Activated CD8-positive, alpha-beta T cell treated with anti-CD3 and anti-CD28 coated beads for 36 hours (primary cell): ENCODE results near the gene ASTN1. TPM values are rescaled to one million over a fixed set of nuclear protein-coding genes. Genes with fewer than 3 reads are reported as not detected.

Experiments
- ATAC-seq: fragments of 200-7000 bp; cut with Tn5 transposase; one replicate; pipeline ENCODE4 v1.10.0; 2021; ENCODE audit warnings: mild to moderate bottlenecking, moderate library complexity
- CTCF ChIA-PET: fragments of 350-600 bp; sonication (Branson Sonifier 250); formaldehyde crosslinking; loops from one replicate; lab custom pipeline; 2021; ENCODE audit warnings: antibody characterized with exemption; lab: Charles Lee
- POLR2A ChIA-PET: fragments of 350-600 bp; sonication (Branson Sonifier 250); formaldehyde crosslinking; loops from one replicate; lab custom pipeline; 2021; ENCODE audit warnings: antibody characterized with exemption; lab: Charles Lee
- DNase-seq: peaks from one replicate; pipeline ENCODE4 v3.0.0-alpha.2; 2020
- H3K27ac Mint-ChIP-seq: one replicate; pipeline ENCODE4 v1.8.0; 2021; ENCODE audit warnings: mild to moderate bottlenecking, mixed read lengths
- H3K27me3 Mint-ChIP-seq: one replicate; pipeline ENCODE4 v1.8.0; 2021; ENCODE audit warnings: mixed read lengths
- H3K36me3 Mint-ChIP-seq: one replicate; pipeline ENCODE4 v1.8.0; 2021; ENCODE audit warnings: low read depth, mixed read lengths
- H3K4me1 Mint-ChIP-seq: one replicate; pipeline ENCODE4 v1.8.0; 2021; ENCODE audit warnings: low read depth, mixed read lengths
- H3K4me3 Mint-ChIP-seq: one replicate; pipeline ENCODE4 v1.8.0; 2021; ENCODE audit warnings: mild to moderate bottlenecking, moderate library complexity, mixed read lengths
- H3K9me3 Mint-ChIP-seq: one replicate; pipeline ENCODE4 v1.8.0; 2021; ENCODE audit warnings: mixed read lengths
- intact Hi-C: fragments of 100-400 bp; cut with micrococcal nuclease; formaldehyde crosslinking; loops from one replicate; pipeline ENCODE4 v1.10.0; 2022
- total RNA-seq, 2 experiments: library from RNA; stranded (reverse); gene quantifications; one replicate each; pipeline ENCODE4 v1.2.3, GENCODE V29; 2021
- TF ChIP-seq, protein P1 (sequence below): fragments of 200-600 bp; IDR thresholded peaks from one replicate; pipeline ENCODE4 v1.8.0; 2022; ENCODE audit warnings: antibody characterized with exemption, mild to moderate bottlenecking

Gene ASTN1
- total RNA-seq, 2 experiments from 2014 or later = not detected

DNA sequence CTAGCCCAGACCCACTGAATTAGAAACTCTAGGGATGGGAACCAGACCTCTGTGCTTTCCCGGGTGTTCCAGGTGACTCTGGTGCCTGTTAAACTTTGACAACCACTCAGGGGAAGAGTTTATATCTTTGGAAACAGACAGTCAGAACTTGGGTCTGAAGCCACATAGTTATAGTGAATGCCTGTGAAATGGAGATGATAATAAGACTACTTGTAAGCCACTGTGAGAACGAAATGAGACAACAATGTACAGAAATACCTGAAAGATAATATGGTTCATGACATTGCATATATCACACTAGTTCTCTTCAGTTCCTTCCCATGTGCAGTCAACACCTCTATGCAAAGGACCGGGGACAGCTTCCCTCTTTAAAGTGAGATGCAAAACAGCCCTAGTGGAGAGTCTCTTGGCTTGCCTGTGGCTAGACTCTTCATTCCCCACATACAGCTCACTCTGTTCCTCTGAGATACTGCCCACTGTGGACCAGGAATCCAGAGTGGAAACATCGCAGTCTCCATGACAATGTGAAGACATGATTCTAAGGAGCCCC, 287.5 kb downstream of the ASTN1 start:
- CTCF ChIA-PET = no interaction called here
- H3K27ac Mint-ChIP-seq = no peak overlapping the region
- TF ChIP-seq, protein P1, sequence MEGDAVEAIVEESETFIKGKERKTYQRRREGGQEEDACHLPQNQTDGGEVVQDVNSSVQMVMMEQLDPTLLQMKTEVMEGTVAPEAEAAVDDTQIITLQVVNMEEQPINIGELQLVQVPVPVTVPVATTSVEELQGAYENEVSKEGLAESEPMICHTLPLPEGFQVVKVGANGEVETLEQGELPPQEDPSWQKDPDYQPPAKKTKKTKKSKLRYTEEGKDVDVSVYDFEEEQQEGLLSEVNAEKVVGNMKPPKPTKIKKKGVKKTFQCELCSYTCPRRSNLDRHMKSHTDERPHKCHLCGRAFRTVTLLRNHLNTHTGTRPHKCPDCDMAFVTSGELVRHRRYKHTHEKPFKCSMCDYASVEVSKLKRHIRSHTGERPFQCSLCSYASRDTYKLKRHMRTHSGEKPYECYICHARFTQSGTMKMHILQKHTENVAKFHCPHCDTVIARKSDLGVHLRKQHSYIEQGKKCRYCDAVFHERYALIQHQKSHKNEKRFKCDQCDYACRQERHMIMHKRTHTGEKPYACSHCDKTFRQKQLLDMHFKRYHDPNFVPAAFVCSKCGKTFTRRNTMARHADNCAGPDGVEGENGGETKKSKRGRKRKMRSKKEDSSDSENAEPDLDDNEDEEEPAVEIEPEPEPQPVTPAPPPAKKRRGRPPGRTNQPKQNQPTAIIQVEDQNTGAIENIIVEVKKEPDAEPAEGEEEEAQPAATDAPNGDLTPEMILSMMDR = no peak
- DNase-seq (no peak), ATAC-seq (no peak)
- no peaks in the 10 kb centered on the region for H3K4me1 Mint-ChIP-seq
- intact Hi-C loops = no loop called here
- no peaks in the 10 kb centered on the region for H3K36me3 Mint-ChIP-seq
- POLR2A ChIA-PET = no interaction called here
- peaks cover 3% of the 10 kb centered on the region for H3K27me3 Mint-ChIP-seq
- H3K4me3 Mint-ChIP-seq = no peak overlapping the region
- H3K9me3 Mint-ChIP-seq = no peaks in the 10 kb centered on the region

DNA sequence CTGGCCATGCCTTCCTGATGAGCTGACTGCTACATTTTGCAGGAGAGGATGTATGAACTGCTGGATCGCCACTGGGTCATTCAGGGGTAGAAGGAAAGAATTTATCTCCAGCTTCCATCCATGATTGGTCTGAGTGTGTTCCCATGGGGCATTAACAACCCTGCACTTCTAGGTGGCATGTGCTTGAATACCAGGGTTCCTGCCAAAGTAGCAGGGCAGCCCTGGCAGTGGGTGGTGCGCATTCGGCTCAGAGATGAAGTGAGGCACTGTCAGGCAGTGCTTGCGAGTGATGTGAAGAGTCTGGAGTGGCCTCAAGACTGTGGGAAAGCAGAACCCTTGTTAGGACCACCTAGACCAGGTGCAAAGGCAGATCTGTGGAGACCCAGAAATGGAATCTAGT, 294.9 kb downstream of the ASTN1 start:
- no peak overlapping the region for H3K27ac Mint-ChIP-seq
- ChIA-PET POLR2A (no interaction called here), CTCF (no interaction called here)
- no peaks in the 10 kb centered on the region for H3K36me3 Mint-ChIP-seq
- H3K9me3 Mint-ChIP-seq = peaks cover 2% of the 10 kb centered on the region
- no peak for DNase-seq
- no peaks in the 10 kb centered on the region for H3K27me3 Mint-ChIP-seq
- H3K4me1 Mint-ChIP-seq = no peaks in the 10 kb centered on the region
- intact Hi-C loops = no loop called here
- no peak overlapping the region for H3K4me3 Mint-ChIP-seq
- TF ChIP-seq, protein P1 = no peak
- ATAC-seq = no peak

DNA sequence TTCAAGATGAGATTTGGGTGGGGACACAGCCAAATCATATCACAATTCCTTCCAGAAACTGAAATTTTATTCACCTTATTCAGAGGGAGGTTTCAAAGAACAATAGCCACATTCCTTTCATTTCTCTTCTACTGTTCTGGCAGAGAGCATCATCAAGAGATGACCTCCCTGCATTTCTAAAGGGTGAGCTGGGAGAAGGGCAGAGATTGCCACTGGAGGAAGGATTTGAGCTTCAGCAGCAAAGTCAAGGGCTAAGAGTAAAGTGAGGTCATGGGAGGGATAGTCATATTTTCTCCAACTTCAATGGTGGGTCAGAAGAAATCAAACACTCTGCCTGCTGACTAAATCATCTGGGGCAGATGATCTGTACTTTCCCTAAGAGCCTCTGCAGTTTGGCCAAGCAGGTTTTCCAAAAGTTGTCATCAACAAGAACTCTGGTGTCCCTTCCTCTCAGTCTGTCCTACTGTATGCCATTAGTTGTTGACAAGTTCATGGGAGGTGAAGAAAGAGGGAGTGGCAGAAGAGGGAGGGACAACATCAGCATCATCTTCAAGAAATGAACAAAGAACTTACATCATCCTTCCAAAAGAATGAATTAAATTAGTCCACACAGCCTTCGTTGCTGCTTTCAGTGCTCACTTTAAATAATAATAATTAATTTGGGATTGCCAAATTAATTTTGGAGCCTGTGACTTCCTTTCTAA, 298.3 kb downstream of the ASTN1 start:
- Mint-ChIP-seq H3K4me1 (no peaks in the 10 kb centered on the region), H3K36me3 (no peaks in the 10 kb centered on the region), H3K9me3 (peaks cover 2% of the 10 kb centered on the region), H3K27ac (no peak overlapping the region), H3K27me3 (no peaks in the 10 kb centered on the region), H3K4me3 (no peak overlapping the region)
- DNase-seq (no peak), ATAC-seq (no peak)
- TF ChIP-seq, protein P1 = no peak
- POLR2A ChIA-PET = no interaction called here
- CTCF ChIA-PET = no interaction called here
- intact Hi-C loops = no loop called here

DNA sequence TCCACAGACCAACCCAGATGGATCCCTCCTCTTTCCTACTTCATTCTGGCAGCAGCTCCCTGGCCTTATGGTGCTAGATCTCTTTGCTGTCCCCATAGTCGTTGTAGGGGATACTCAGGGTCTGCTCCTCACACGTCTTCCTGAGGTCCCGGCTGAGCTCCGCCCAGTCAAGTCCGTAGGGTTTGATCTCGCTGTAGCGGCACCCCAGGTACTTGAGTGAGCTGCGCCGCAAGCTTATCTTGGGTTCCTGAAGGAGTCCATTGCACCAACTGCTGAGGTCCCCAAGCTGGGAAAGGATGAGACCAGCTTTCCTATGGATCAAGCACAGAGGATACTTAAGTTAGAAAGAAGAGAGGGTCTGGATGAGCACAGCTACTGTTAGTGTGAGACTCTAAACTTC, 300.3 kb downstream of the ASTN1 start:
- TF ChIP-seq, protein P1 = no peak
- intact Hi-C loops = no loop called here
- ChIA-PET CTCF (no interaction called here), POLR2A (no interaction called here)
- no peaks in the 10 kb centered on the region for H3K4me1 Mint-ChIP-seq
- ATAC-seq (no peak), DNase-seq (no peak)
- H3K9me3 Mint-ChIP-seq = peaks cover 2% of the 10 kb centered on the region
- no peak overlapping the region for H3K27ac Mint-ChIP-seq
- H3K36me3 Mint-ChIP-seq = no peaks in the 10 kb centered on the region
- no peak overlapping the region for H3K4me3 Mint-ChIP-seq
- H3K27me3 Mint-ChIP-seq = no peaks in the 10 kb centered on the region

DNA sequence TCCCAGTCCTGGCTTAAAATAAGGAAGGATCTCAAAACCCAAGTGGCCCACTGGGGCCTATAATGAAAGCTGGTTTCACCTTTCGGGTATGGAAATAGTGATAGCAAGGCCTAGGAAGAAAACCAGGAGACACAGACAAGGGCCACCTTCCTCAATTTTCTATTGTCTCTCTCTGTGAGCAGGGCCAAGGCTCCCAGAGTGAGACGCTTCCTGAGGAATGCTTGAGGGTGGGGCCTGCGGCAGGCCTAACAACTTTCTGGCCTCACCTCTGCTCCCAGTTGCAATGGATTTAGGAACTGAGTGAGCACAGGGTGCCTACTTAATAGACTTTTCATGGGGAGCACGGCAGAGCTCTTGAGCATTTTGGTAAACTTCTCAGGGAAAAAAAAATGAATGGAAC, 300.9 kb downstream of the ASTN1 start:
- Mint-ChIP-seq H3K27ac (no peak overlapping the region), H3K4me1 (no peaks in the 10 kb centered on the region), H3K27me3 (no peaks in the 10 kb centered on the region), H3K9me3 (peaks cover 2% of the 10 kb centered on the region), H3K36me3 (no peaks in the 10 kb centered on the region), H3K4me3 (no peak overlapping the region)
- ChIA-PET CTCF (no interaction called here), POLR2A (no interaction called here)
- DNase-seq (no peak), ATAC-seq (no peak)
- TF ChIP-seq, protein P1 = no peak
- intact Hi-C loops = no loop called here
